Mesenteric fat pad (tissue), 1 donor: Measurements from ENCODE around the gene AMY2B. TPM values are rescaled to one million over a fixed set of nuclear protein-coding genes. Genes with fewer than 3 reads are reported as not detected.
A peak's percentile ranks its signal among the peaks of the same experiment; 100 is the strongest.
"Not testable (repeated sequence)": the region's sequence is repeated elsewhere in the genome, so short reads cannot be mapped to it uniquely, and the experiment has no call there.

Experiments used
- DNase-seq: peaks from one replicate; pipeline ENCODE4 v3.0.0-alpha.2; 2020; ENCODE audit warnings: low spot score
- long read RNA-seq: library from polyadenylated mRNA; unstranded; transcript quantifications from one replicate; pipeline ENCODE4 v2.0.0, GENCODE V29; 2020
- total RNA-seq: library from RNA; stranded (reverse); fragmentation: NEBNext Ultra II Directional; extraction: Animal tissue kit (Norgen Biotek cat#: 25700); gene quantifications from one replicate; pipeline ENCODE4 v1.2.1, GENCODE V29; 2021
- donor health status: DM: yes; HTN: yes; CAD: no.

AMY2B gene
- total RNA-seq, result 15.8 TPM
- long read RNA-seq, partial matches to known transcripts, result 2 of 2 reads
- long read RNA-seq, other reads (novel, unspliced or antisense), result 0 of 2 reads

DNA sequence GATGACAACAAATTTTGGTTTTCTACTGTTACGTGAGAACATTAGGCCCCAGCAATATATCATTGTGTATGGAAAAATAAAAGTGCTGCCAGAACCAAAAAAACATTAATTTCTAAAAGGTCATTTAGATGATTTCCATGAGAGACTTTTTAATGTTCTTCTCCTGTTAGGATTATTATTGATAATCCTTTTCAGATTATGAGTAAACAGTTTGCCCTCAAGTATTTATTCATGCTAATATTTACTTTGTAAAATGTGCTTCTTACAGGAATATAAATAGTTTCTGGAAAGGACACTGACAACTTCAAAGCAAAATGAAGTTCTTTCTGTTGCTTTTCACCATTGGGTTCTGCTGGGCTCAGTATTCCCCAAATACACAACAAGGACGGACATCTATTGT, at the start of gene AMY2B:
AMY2B (plus strand) TSS at position 301 of the 400 bp plus-strand sequence; CDS start at position 315, 14 bp downstream.
- not testable (repeated sequence) for DNase-seq

DNA sequence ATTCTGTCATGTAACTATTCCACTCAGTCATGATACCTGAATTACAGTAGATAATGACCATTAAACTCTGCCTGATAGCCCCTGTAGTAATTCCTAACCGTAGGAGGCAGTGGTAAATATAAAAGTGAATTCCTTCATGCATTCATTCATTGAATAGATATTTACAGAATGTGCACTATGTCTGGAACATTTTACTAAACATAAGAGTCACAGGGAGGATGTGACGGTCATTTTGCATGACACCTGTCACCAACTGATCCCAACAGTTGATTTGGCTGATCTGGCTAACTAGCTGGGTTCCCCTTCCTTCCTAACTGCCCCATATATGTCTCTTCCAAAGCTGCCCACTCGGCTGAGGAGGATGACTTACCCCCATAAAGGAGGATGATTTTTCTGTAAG, 48.0 kb upstream of the AMY2B start:
- no peak for DNase-seq

DNA sequence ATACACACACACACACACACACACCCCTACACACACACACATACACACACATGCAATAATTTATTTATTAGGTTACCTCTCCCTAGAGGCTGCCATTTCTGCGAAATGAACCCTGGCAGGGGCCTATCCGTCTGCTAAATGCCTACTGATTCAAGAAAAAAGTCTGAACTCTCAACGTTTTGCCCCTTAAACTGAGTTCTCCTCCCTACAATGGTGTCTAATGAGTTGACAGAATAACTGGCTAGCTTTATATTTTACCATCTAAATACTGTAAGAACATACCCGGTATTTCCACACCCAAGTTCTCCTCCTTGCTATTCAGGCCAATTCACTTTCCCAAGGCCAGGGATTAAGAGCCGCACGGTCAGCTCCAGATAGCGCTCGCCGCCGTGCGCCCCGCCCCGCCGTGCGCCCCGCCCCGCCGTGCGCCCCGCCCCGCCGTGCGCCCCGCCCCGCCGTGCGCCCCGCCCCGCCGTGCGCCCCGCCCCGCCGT, 46.2 kb upstream of the AMY2B start:
- DNase-seq, result no peak

DNA sequence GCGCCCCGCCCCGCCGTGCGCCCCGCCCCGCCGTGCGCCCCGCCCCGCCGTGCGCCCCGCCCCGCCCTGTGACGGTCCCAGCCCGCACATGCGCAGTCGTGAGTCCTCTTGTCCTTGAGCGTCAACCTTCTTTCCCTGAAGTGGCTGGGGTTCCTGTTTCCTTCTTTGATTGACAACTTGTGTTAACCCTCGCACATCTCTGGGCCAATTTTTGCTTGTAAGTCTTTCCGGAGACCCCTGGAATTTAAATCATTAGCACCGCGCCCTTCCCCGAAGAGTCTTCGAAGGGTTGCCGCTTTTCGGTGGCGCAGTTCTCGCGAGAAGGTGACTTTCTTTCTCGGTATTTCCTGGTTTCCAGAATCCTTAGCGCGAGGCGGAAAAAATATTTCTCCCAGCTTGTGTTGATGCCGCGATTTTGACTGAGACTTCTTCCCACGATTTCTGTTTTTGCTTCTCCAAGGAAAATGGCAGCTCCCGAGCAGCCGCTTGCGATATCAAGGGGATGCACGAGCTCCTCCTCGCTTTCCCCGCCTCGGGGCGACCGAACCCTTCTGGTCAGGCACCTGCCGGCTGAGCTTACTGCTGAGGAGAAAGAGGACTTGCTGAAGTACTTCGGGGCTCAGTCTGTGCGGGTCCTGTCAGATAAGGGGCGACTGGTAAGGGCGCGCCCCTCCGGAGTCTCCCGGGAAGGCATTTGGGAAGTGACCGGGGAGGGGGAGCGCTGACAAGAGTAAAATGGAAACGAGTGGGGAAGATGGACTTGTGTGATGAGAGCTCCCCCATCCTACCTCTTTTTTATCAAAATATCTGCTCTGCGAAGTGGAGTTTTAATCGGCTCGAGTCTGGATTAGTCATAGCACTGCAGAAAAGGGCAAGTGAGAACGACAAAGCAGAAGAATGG, 45.5 kb upstream of the AMY2B start, which contains the start of gene RNPC3:
RNPC3 (plus strand) TSS at position 93 of the 901 bp plus-strand sequence; CDS start at position 465, 372 bp downstream.
- DNase-seq, result peak; percentile 94

DNA sequence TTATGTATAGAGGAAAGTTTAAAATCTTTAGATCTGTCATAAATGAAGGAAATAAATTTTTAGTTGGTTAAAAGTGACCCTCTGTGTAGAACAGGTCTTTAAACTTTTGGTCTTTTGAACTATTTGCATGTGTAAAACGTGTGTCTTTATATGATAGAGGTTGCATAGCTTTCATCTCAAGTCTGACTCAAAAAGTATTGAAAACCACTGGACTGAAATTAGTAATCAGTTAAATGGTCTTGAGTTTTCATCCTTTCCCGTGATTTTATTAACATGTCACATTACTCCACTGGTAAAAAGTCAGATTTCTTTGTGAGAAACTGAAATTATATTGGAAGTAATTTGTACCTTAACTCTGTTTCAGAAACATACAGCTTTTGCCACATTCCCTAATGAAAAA, 44.1 kb upstream of the AMY2B start:
- DNase-seq, result no peak

DNA sequence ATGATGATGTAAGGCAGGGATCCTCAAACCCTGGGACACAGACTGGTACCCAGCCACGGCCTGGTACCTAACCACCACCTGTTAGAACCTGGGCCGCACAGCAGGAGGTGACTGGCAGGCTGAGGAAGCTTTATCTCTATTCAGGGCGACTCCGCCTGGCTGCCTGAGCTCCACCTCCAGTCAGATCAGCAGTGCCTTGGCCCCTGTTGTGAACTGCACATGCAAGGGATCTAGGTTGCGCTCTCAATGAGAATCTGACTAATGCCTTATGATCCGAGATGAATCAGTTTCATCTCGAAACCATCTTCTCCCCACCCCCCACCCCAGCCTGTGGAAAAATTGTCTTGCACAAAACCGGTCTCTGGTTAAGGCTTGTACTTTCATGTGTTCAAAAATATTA, 41.6 kb upstream of the AMY2B start:
- DNase-seq, result no peak

DNA sequence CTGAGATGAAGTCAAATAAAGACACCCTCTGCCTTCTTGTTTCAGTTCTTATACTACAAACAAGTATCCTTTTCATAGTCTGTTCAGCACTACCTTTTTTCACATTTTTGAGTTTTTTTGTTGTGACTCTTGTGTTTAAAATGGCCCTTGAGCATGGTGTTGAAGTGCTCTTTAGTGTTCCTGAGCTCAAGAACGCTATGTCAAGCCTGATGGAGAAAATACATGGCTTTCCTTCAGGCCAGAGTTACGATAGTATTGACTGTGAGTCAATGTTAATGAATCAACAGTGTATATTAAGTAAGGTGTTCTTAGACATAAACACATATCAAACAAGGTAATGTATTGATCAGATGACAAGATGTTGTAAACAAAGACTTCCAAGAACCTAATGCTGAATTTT, 33.2 kb upstream of the AMY2B start:
- DNase-seq, result no peak

DNA sequence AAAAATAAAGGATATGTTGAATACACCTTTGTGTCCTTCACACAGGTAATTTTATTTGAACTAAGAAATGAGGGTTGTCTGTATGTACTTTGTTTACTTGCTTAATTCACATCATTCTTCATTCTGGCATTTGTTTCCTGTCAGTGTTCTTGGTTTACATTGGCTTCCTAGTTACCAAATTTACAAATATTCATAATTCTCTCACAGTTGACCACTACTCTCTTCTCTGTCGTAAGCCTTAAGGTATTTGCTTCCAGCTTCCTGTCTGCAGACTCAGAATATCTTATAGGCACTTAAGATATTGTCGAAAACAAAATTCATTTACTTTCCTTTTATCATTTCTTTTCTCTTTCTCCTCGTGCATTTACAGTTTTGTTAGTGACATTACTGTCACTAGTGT, 30.0 kb upstream of the AMY2B start:
- DNase-seq, result no peak

DNA sequence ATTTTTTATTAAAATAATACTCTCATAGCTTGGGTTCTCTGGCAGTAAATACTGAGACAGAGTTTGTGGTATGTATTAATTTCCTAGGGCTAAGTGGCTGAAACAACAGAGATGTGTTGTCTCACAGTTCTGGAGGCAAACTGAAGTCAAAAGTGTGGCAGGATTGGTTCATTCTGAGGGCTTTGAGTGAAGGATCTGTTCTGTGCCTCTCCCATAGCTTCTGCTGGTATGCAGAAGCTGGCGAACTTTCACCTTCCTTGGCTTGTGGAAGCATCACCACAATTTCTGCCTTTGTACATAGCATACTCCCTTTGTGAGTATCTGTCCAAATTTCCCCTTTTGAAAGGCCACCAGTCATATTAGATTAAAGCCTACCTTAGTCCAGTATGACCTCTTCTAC, 24.9 kb upstream of the AMY2B start:
- DNase-seq, result no peak

DNA sequence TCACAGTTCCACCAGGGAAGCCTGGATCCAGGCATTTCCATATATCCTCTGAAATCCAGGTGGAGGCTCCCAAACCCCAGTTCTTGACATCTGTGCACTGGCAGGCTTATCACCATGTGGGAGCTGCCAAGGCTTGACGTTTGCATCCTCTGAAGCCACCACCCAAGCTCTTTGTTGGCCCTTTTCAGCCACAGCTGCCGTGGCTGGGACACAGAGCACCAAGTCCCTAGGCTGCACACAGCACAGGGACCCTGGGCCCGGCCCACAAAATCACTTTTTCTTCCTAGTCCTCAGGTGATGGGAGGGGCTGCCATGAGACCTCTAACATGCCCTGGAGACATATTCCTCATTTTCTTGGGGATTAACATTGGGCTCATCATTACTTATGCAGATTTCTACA, 23.5 kb upstream of the AMY2B start:
- DNase-seq, result no peak

DNA sequence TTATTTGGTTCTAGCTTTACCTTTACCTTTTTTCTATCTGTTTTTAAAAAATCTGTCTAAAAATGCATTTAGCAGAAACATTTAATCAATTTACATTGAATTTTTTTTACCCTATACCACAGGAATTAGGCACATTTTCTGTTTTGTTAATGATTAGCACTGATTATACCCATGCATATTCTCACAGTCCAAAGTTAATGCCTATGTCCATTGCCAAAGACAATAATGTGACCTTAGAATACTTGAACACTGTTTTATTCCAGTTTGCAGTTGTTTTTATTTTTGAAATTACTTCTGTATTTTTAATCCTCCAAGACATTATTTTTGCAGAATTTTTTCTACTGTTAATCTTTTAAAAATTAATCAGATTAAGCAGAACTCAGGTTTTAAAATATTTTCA, 11.0 kb upstream of the AMY2B start:
- DNase-seq, result no peak

DNA sequence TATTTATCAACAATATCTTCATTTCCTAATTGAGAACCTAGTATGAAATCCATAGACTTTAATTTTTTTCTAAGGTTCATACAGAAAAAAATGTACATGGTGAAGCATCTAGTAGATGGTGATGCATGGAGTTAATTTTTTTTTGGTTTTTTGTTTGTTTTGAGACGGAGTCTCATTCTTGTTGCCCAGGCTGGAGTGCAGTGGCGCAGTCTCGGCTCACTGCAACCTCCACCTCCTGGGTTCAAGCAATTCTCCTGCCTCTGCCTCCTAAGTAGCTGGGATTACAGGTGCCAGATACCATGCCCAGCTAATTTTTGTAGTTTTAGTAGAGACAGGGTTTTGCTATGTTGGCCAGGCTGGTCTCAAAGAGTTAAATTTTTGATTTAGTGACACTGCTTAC, 10.3 kb upstream of the AMY2B start:
- not testable (repeated sequence) for DNase-seq

DNA sequence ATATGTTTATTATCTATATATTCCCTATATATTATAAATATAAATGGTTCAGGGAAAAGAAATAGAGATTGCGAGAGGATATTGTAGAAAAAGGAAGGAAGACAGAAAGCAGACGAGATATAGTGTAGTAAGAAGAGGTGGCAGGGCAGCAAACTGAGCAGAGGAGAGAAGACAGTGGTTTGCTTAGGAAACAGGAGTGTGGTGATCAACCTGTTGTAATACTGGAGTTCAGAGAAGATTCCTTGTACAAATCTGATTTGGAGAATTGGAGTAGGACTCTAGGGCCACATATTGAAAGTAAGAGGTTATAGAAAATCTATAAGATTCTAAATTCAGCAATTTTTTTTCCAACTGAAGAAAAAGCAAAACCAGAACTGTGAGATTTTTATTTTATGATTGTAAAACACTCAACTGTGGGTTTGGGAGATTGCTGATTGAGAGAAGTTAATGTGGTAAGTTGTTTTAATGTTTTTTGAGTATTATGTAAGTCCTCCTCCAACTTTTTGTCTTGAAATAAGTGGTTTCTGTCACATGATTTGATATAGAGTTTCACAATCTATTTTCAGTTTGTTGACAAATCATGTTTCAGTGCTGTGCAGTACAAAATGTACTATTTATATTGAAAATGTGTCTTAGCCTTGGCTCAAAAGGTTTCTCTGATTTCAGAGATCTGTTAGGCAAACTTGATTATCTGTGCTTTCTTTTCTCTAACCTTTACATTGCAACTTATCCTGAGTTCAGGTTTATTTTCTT, 9.6 kb upstream of the AMY2B start:
- no peak for DNase-seq

DNA sequence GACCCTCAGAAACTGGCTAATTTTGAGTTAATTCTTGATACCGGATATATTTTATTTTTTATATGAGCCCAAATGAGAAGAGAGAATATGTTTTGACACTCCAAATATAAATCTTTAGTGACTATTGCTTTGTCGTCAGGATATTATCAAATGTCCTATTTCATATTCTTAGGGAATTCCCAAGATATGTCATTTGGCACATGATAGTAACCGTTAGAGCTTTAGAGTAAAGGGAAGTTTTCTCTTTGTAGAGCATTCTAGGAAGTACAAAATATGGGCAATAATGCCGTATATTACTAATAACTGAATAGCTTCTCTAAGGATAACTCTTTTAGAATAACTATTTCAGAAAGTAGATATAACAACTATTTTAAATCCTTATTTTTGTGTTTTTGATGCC, 8.3 kb upstream of the AMY2B start:
- no peak for DNase-seq

DNA sequence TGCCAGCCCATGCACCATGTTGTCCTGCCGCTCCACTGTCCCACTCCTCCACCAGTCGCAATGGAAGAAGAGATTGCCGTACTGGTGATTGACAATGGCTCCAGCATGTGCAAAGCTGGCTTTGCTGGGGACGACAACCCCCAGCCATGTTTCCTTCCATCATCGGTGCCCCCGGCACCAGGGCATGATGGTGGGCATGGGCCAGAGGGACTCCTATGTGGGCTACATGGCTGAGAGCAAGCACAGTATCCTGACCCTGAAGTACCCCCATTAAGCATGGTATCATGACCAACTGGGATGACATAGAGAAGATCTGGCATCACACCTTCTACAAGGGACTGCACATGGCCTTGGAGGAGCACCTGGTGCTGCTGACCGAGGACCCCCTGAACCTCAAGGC, 1.9 kb upstream of the AMY2B start:
- no peak for DNase-seq

DNA sequence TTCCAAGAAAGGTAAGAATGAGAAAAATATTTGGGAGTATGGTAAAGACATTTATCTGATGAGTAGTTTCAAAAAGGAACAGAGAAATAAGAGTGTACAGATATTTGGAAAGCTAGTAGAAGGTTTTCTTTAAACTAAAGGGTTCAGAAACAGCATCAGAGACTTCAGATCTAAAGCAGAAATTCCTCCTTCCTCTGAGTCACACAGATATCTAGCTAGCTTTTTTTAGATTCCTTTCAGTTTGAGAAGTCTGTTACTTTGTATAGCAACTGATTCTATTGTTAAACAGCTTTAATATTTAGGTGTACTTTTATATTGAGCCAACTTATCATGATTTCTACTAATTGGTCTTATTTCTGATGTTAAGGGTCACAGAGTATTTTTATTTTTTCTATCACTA, 4.7 kb downstream of the AMY2B start:
- DNase-seq, result no peak

DNA sequence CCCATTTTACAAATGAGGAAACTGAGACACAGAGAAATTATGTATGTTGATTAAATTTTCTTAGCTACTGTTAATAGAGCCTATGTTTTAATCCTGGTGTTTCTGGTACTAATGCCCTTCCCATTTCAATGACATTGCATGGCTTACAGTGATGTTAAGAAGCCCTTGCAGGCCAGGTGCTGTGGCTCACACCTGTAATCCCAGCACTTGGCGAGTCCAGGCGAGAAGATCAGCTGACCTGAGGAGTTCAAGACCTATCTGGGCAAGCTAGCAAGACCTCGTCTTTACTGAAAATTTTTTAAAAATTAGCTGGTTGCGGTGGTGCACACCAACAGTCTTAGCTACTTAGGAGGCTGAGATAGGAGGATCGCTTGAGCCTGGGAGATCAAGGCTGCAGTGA, 5.4 kb downstream of the AMY2B start:
- DNase-seq, result not testable (repeated sequence)

DNA sequence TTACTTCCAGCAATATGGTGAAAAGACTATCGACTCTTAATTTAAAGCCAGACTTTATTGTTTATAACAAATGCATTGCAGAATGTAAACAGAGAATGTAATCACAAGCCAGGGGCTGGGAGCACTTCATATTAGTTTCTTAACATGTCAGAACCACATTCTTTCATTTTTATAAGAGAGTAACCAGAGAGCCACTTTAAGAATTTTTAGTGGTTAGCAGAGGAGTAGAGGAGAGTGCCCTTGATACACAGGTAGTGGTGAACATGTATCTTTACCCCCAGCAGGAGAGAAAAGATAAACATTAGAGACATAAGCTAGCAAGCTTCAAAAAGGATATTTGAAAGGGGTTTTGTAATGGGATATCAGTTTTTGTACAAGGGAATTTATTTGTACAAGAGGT, 11.1 kb downstream of the AMY2B start:
- DNase-seq, result no peak

DNA sequence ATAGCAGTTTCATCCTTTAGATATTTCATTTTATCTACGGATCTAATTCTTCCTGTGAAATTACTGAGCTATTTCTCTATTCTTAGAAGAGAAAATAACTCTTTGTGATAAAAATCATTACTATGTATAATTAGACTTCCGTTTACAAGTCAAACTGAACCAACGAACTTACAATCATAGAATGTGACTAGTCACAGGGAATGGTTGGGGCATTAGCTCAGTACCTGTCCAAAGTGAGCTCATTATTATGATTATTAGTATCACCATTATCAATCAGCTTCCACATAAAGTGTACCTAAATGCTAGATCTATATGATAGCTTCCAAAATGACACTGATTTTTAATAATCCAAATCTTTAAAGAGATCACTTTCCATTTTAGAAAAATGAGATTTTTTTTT, 12.5 kb downstream of the AMY2B start:
- DNase-seq, result no peak

DNA sequence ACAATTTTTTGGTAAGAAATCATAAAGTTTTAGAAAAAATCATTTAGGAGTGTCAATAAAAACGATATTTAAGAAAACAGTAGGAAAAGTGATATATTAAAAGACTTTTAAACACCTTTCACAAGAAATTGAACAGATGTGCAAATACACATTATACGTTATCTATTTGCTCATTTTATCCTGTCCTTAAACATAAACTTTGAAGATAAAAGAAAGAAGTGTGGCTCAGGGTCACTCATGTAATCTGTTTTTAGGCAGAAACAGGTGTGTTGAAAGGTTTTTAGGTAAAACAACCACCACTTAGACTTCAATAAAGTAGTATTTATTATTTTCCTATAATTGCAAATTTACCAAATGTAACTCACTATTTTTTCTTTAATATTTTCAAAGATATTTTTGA, 13.1 kb downstream of the AMY2B start:
- no peak for DNase-seq

DNA sequence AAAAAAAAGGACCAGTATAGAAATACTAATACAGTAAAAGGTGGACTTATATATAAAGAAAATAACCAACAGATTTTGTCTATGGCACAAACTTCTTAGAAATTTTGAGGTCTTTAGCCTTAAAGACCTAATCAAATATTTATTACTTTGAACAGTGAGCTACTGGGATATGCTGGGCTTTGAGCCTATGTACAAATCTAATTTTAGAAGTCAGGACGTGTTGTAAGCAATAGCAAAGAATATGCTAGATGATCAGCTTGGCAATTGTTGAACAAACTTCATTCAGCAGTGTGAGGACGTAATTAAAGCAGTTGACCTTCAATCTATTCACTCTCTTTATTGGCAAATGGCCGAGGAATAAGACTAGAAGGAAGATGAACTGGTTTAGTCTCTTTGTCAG, 31.4 kb downstream of the AMY2B start:
- DNase-seq, result not testable (repeated sequence)

DNA sequence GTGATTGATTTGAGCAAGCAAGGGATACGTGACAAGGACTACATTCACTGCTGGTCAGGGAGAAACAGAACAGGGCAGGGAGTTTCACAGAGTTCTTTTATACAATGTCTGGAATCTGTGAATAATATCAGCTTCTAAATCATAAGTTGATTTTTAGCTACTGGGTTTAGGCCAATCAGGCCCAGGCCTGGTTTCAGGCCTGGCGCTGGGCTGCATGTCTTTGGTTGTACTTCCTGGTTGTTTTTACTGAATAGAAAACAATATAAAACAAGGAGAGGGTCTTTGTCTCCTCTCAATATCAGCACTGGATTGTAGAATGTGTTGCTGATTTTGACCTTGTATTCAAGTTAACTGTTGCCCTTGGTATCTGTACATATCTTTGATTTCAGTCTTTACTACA, 45.0 kb downstream of the AMY2B start:
- no peak for DNase-seq
